ENCODE results near the gene NRXN2.

- TF ChIP-seq RAD21 (IDR thresholded peaks at IDR 0.05; ENCODE audit: low read length) (no peak), FOXM1 (IDR thresholded peaks at IDR 0.05; ENCODE audit: low read depth) (no peak), CTCF (IDR thresholded peaks at IDR 0.05) (no peak), POLR2AphosphoS5 (IDR thresholded peaks at IDR 0.05; ENCODE audit: low read depth, low read length) (no peak), SMC3 (IDR thresholded peaks at IDR 0.05; ENCODE audit: low read depth, low read length) (no peak), EP300 (IDR thresholded peaks at IDR 0.05; ENCODE audit: borderline replicate concordance in 1 of 2, low read depth in 1 of 2, low read length in 1 of 2) (no peak), YY1 (IDR thresholded peaks at IDR 0.05; ENCODE audit: low read depth) (no peak), NRF1 (IDR thresholded peaks at IDR 0.05; ENCODE audit: low read depth, low read length) (no peak), MAX (IDR thresholded peaks at IDR 0.05; ENCODE audit: low read depth) (no peak), CHD2 (IDR thresholded peaks at IDR 0.05; ENCODE audit: low read length, partially characterized antibody) (no peak), RCOR1 (IDR thresholded peaks at IDR 0.05; ENCODE audit: low read length) (no peak)
Measured at GRCh38 chr11:64715756-64716472, 7.1 kb downstream of the NRXN2 start.
